ENCODE results near the gene THRA.
"Not testable (repeated sequence)": the region's sequence is repeated elsewhere in the genome, so short reads cannot be mapped to it uniquely, and the experiment has no call there.

THRA gene

GRCh38 chr17:40143166-40143565, 80.4 kb downstream of the THRA start:
- Histone ChIP-seq H3K4me1 (ENCODE audit: insufficient read depth, low read length) (peaks cover 18% of the 10 kb centered on the region), H3K36me3 (ENCODE audit: insufficient read depth, low read length) (peaks cover 21% of the 10 kb centered on the region)
- H3K4me3 ChIP-seq (ENCODE audit: low read depth in 1 of 2, low read length in 2 of 2); H3K9ac ChIP-seq (ENCODE audit: low read length); H3K27me3 ChIP-seq (ENCODE audit: control insufficient read depth in 1 of 2, insufficient read depth in 2 of 2, low read length in 2 of 2); H3K9me3 ChIP-seq (ENCODE audit: low read length); H3K27ac ChIP-seq (ENCODE audit: low read depth, low read length): not testable (repeated sequence)
